Measurements from ENCODE around the gene B4GAT1.

B4GAT1 gene

DNA sequence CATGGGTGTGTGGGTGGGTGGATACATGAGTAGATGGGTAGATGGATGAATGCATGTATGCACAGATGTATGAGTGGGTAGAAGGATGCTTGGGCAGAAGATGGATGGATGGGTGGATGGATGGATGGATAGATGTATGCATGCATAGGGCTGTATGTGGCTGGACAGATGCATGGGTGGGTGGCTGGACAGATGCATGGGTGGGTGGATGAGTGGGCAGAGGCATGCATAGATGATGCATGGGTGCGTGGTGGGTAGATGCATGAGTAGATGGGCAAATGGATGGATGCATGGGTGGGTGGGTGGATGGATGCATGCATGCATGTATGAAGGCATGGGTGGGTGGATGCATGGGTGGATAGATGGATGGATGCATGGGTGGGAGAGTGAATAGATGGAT, 23.7 kb downstream of the B4GAT1 start:
- no peak for TF ChIP-seq CTCF (IDR thresholded peaks at IDR 0.05)

GRCh38 chr11:66322732-66323427, 24.5 kb downstream of the B4GAT1 start:
- no peak for TF ChIP-seq CTCF (IDR thresholded peaks at IDR 0.05)

GRCh38 chr11:66321606-66322005, 25.8 kb downstream of the B4GAT1 start:
- no peak for TF ChIP-seq CTCF (IDR thresholded peaks at IDR 0.05)

DNA sequence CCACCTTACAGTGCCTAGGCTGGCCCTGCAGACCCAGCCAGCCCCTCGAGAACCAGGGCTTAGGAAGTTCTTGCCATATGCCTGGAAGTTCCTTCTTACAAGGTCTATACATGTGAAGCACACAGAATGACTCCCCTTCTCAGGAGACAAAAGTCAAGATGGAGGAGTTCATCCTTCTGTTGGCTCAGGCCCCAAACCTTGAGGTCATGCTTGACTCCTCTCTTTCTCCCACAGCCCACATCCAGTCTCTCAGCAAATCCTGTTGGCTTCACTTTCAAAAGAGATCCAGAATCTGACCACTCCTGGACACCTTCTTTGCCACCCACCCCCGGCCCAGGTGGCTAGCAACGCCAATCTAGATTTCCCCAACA, 28.8 kb downstream of the B4GAT1 start:
- no peak for TF ChIP-seq CTCF (IDR thresholded peaks at IDR 0.05)

DNA sequence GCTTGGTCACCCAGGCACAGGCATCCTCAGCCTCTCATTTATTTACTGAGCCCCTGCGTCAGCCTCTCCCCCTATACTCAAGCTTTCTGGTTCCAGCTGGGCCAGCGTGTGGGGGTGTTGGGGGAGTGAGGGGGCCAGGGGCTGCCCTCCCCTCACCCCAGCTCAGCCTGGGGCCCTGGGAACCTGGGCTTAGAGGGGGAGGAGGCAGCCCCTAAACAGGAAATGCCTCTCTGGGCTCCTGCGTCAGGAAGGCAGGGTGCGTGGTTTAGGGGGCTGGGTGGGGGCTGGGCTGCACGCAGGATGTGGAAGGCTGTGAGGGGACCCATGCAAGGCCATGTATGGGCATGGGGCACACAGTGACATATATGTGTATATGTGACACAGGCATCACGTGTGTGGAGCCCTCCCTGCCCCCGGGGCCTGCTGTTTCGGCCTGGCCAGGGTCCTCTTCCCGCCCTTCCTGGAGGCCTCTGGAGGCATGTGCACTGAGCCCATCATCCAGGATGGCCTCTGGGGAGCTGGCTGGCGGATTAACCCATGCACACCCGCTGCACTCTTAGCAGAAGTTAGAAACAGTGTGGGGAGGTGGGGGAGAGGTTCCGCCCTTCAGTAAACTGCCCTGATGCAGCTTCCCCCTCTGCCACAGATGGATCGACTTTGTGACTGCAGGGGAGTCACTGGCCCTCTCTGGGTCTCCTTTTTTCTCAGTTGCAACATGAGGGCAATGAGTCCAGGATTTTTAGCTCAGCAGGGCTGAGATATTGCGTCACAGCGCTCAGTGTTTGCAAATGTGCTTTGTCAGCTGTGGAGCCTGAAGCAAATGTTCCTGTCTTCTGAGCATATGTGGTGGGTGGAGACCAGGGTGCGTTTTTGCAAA, 29.5 kb downstream of the B4GAT1 start:
- no peak for TF ChIP-seq CTCF (IDR thresholded peaks at IDR 0.05)

- TF ChIP-seq CTCF (IDR thresholded peaks at IDR 0.05) = no peak
Observed at GRCh38 chr11:66317322-66317722, 30.1 kb downstream of the B4GAT1 start.

DNA sequence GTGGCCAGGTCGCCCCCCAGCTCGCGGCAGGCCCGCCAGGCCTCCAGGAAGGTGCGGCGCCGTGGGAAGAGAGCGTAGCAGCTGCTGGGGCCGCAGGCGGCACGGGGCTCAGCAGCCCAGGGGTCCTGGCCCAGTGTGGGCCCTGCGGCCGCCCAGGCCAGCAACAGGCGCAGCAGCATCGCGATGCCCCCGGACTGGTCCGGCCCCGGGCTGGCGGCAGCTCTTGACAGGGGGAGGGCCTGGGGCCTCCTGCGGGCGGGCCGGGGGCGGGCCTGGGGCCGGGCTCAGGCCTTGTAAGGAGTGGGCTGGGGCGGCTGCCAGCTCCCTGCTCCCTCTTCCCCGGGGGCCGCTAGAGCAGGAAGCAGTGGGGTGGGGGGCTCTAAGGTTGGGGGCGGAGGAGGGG, 30.6 kb downstream of the B4GAT1 start, which contains the start of gene CD248:
Gene CD248, minus strand, starts transcription at position 196 of the 403 bp plus-strand sequence. Its CDS starts 17 bp downstream, at position 179.
- no peak for TF ChIP-seq CTCF (IDR thresholded peaks at IDR 0.05)
